HG03457 (cell line): ENCODE measurements around the gene OCA2.
"Not testable (repeated sequence)": the region's sequence is repeated elsewhere in the genome, so short reads cannot be mapped to it uniquely, and the experiment has no call there.

ENCODE experiments used
- ATAC-seq: cut with Tn5 transposase; IDR thresholded peaks from one replicate; pipeline ENCODE4 v1.9.1; 2021; ENCODE audit warnings: moderate number of reproducible peaks; ENCODE audit not compliant: unreplicated experiment

Gene OCA2

DNA sequence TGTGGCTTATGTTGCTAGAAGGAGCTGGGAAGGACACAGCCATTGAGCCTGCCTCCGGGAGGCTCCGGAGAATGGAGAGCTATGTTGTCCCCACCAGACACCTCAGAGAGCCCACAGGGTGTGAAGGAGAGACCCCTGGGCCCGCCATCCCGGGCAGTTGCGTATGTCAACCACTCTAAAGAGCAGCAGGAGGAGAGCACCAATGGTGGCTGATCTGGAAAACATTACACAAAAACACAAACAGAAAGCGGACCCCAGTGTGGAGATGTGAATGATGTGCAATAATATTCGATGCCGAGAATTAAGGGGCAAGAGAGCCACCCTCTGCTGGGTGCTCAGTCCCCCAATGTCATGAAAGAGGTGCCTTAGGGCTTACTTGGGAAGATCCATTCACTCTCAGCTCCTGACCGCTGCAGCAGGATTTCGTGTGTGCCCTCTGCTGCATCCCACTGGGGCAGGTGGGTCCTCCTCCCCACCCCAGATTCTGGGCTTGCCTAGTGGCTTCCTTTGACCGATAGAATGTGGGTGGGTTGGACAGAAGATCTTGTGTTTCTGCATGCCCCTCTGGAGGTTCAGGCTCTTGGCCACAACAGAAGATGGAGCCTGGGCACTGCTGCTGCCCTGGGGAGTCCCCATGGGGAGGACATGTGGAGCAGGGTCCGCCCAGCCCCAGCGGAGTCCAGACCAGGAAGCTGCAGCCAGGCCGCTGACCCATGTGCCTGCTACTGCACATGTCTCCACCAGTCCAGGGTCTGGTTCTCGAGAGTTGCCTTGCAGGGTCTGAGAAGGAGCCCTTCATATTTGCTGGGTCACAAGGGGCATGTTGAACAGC is 245.3 kb downstream of the OCA2 start:
- no peak for ATAC-seq

DNA sequence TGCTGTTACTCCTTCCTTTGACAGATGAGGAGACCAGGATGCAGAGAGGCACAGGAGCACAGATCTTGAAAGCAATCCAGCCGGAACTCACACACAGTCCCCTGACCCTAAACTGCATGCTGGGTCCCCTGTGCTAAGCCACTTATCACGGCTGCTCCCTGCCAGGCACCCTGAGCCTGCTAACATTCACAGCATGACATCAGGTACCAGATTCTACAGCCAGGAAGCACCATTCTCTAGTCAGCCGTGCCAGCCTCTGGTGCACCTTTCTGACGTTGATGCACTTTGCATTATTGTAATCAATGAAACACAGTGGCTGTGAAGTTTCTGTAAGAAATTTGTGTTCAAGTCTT is 247.3 kb downstream of the OCA2 start:
- no peak for ATAC-seq

- ATAC-seq, result no peak
These were observed 247.9 kb downstream of the OCA2 start for GRCh38 chr15:27850981-27851857.

GRCh38 chr15:27850050-27850449 is 249.1 kb downstream of the OCA2 start:
- ATAC-seq, result no peak

GRCh38 chr15:27848936-27849335 is 250.2 kb downstream of the OCA2 start:
- ATAC-seq, result not testable (repeated sequence)

GRCh38 chr15:27847775-27848710 is 251.1 kb downstream of the OCA2 start:
- ATAC-seq, result no peak

- no peak for ATAC-seq
These were observed 252.3 kb downstream of the OCA2 start for GRCh38 chr15:27846722-27847395.

GRCh38 chr15:27845535-27846369 is 253.4 kb downstream of the OCA2 start:
- no peak for ATAC-seq

DNA sequence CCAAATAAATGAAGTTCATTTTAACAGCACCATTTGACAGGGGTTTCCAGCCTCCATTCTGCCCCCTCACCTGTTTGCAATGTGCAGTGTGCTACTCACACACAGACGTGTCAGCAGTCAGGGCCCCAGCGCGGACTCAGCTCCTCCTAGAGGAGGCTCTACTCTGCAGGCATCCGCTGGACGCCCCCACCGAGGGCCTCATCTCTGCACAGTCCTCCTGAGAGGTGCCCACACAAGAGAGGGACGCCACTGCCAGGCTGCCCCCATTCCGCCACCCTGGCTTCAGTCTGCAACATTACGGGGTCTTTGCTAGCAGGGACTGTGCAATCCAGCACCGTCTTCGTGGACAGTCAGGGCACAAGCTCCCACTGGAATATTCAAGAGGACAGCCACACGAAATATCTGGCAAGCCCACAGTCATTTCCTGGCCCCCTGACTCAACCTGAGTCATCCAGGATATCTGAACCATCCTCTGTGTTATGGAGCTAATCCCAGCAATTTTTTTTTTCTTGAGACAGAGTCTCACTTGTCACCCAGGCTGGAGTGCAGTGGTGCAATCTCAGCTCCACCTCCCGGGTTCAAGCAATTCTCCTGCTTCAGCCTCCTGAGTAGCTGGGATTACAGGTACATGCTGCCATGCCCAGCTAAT is 255.0 kb downstream of the OCA2 start:
- no peak for ATAC-seq

GRCh38 chr15:27843146-27843545 is 256.0 kb downstream of the OCA2 start:
- ATAC-seq, result no peak

GRCh38 chr15:27842526-27842925 is 256.6 kb downstream of the OCA2 start:
- no peak for ATAC-seq

DNA sequence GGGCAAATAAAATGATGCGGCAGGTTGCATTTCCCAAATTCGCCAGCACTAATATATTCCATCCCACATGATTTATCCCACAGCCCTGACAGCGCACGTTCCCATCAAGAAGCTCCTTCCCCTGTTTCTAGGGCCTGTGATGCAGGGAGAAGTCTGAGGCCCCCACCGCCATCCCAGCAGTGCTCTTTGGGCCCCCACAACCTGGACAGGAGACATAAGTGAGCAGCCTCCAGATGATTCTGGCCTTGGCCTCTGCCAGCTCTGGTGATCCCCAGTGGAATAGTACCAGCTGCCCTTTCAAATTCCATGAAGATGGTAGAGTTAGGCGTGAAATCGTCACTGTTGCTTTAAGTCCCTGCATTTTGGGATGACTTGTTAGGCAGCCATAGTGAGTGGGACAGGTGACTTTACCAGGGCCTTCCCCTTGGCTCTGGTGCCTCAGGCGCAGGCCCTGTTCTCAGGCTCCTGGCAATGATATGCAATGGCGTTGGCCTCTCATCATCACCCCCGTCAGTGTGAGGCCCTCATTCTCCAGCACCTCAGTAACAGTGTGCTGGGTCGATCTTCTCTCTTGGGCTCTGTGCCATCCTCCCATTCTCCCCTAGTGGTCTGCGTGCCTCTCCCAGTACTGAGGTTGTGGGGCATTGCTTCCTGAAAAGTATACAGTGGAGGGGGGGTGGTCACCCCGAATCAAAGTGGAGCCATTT is 263.7 kb downstream of the OCA2 start:
- no peak for ATAC-seq

DNA sequence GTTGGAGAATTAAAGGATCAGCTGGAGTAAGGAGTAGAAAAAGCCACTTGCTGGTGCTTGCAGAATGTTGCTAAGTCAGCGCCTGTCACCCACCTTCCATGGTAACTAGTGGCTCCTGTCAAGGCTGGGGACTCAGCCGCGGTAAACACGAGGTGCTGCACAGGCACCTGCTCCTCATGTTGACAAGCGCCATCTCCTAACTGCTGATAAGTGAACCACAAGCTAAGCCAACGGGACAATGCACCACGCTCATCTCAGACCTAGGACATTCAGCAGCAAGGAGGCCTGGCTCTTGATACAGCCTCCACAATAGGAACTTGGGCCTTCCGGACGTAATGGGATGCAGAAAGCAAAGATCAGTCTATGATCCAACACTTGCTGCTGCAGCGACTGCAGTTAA is 264.4 kb downstream of the OCA2 start:
- no peak for ATAC-seq

DNA sequence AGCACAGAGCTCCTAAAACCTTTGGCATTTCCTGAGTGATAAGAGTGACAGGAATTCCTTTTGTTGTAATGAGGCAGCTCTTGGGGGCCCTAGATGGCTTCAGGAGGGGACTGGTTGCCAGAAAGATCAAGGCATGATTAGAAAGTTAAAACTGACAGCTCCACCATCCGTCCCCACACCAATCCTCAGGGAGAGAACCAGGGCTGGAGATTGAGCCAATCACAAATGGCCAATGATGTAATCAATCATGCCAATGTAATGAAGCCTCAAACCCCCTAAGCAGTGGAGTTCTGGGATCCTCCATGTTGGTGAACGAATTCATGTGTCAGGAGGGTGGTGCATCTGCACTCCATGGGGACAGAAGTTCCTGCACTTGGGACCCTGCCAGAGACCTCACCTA is 265.1 kb downstream of the OCA2 start:
- no peak for ATAC-seq

DNA sequence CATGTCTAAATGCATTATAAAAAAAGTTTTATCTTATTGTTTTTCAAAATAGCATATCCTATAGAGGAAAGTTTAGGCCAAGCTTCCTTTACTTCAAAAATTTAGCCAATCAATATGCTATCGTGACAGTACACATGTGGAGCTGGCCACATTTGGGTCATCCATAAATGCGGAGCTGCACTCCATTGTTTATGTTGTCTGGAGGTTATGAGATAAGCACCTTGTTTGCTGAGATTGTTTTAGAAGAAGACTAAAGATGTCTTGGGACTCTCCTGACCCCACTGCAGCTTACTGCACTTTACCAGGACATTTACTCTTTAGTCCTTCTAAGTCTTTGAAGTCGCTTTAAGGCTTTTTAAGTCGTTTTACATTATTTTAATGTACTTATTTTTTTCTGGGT is 265.9 kb downstream of the OCA2 start:
- no peak for ATAC-seq

DNA sequence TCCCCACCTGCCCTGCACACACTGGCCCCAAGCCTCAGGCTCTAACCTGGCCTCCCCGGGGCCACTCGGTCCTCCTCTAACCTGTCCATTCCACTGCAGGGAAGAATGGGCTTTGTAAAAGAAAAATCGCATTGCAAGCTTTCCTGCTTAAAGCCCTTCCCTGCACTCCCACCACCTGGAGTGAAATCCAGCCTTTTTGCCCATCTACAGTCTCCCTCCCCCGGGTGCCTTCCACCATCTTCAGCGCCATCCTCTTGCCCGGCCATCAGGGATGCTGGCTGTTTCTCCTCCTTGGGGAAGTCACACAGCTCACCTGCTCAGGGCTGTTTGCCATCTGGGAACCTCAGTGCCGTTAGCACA is 266.9 kb downstream of the OCA2 start:
- ATAC-seq, result no peak

GRCh38 chr15:27831384-27832236 is 267.5 kb downstream of the OCA2 start:
- ATAC-seq, result no peak

DNA sequence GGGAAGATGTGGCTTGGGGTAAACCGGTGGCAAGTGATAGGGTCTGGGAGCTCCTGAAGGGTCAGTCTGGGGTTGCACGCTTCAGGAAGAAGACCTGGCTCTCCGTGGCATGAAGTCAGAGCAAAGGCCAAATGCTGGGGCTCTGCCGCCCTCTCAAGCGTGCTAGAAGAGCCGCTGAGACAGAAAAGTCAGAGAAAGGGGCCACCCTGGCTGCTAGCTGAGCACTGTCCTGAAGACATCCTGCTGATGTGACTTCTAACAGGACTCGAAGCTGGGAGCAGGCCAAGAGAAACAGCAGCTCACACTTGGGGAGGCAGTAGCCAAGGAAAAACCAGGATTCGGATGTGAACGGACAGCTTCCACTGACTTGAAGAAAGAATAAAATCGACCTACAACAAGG is 270.4 kb downstream of the OCA2 start:
- ATAC-seq, result no peak
